Thyroid gland (tissue), 4 donors: Measurements from ENCODE around the gene FBLN1. TPM values are rescaled to one million over a fixed set of nuclear protein-coding genes. Genes with fewer than 3 reads are reported as not detected.

Source experiments
- DNase-seq, 2 donors: peaks; one replicate each; pipeline ENCODE4 v3.0.0-alpha.2; 2019
- H3K27ac ChIP-seq, 3 donors: fragments of 200-600 bp; sonication (generic); 1 replicate in 2 of 3; 2 replicates in 1 of 3; pipeline ENCODE4 v1.5.1; 2016 to 2019; ENCODE audit warnings: mild to moderate bottlenecking in 1 of 3, moderate library complexity in 1 of 3
- H3K27me3 ChIP-seq: fragments of 200-600 bp; sonication (generic); one replicate; pipeline ENCODE4 v1.5.1; 2019
- H3K36me3 ChIP-seq, 2 donors: fragments of 200-600 bp; sonication (generic); one replicate each; pipeline ENCODE4 v1.5.1; 2016 to 2019
- H3K4me1 ChIP-seq, 2 donors: fragments of 200-600 bp; sonication (generic); one replicate each; pipeline ENCODE4 v1.5.1; 2017 to 2019
- H3K4me3 ChIP-seq, 3 donors: fragments of 200-600 bp; sonication (generic); replicated peaks in 1 of 3; 1 replicate in 2 of 3; 2 replicates in 1 of 3; pipeline ENCODE4 v1.5.1; 2016; ENCODE audit warnings: mild to moderate bottlenecking in 1 of 3
- H3K9me3 ChIP-seq: fragments of 200-600 bp; sonication (generic); one replicate; pipeline ENCODE4 v1.5.1; 2017
- POLR2A ChIP-seq, 2 donors: fragments of 450-650 bp; IDR thresholded peaks; one replicate each; pipeline ENCODE4 v1.6.1; 2017; ENCODE audit warnings: antibody characterized with exemption in 2 of 2, mild to moderate bottlenecking in 2 of 2, moderate library complexity in 1 of 2
- WGBS, 2 donors: methylation state at CpG; one replicate each; pipeline ENCODE4 v1.1.5; 2017; 5-methylcytosine and 5-hydroxymethylcytosine counted together
- intact Hi-C: fragments of 100-400 bp; cut with DNase I; formaldehyde crosslinking; loops from one replicate; pipeline ENCODE4 v1.15.1; 2023
- total RNA-seq, 4 donors: library from RNA; depleted of rRNA; stranded (reverse); fragments of >200 nt; gene quantifications; one replicate each; pipeline ENCODE4 v1.2.3, GENCODE V29; 2016
- TF ChIP-seq, protein P1 (sequence below), 6 experiments: fragments of 200-600 bp in 3 of 6; fragments of 450-650 bp in 3 of 6; sonication (generic) in 3 of 6; IDR thresholded peaks; one replicate each; pipeline ENCODE4 v1.5.1; 2016 to 2019; ENCODE audit warnings: antibody characterized with exemption in 6 of 6, mild to moderate bottlenecking in 2 of 6, inconsistent platforms in 1 of 6, moderate library complexity in 1 of 6

FBLN1 gene
- total RNA-seq, 4 donors from 2014 or later = 52.3 to 199 (median 163) TPM

GRCh38 chr22:45470871-45471270 lies 31.8 kb upstream of the FBLN1 start:
- TF ChIP-seq, protein P1, sequence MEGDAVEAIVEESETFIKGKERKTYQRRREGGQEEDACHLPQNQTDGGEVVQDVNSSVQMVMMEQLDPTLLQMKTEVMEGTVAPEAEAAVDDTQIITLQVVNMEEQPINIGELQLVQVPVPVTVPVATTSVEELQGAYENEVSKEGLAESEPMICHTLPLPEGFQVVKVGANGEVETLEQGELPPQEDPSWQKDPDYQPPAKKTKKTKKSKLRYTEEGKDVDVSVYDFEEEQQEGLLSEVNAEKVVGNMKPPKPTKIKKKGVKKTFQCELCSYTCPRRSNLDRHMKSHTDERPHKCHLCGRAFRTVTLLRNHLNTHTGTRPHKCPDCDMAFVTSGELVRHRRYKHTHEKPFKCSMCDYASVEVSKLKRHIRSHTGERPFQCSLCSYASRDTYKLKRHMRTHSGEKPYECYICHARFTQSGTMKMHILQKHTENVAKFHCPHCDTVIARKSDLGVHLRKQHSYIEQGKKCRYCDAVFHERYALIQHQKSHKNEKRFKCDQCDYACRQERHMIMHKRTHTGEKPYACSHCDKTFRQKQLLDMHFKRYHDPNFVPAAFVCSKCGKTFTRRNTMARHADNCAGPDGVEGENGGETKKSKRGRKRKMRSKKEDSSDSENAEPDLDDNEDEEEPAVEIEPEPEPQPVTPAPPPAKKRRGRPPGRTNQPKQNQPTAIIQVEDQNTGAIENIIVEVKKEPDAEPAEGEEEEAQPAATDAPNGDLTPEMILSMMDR (IDR thresholded peaks at IDR 0.05) = no peak
- TF ChIP-seq POLR2A (IDR thresholded peaks at IDR 0.05) = no peak
- no peak for DNase-seq
- Histone ChIP-seq H3K27me3 (no peaks in the 10 kb centered on the region), H3K27ac (peak overlapping the region; percentile 40 to 90 (median 88)), H3K36me3 (no peaks in the 10 kb centered on the region), H3K4me3 (no peak overlapping the region), H3K4me1 (peaks cover 42 to 48% of the 10 kb centered on the region in 2 donors), H3K9me3 (no peaks in the 10 kb centered on the region)
- intact Hi-C loops = no loop called here
- 81 to 83% methylated on average over 10 to 11 of the region's 11 CpGs for WGBS, 2 donors

GRCh38 chr22:45472426-45472825 lies 30.3 kb upstream of the FBLN1 start:
- no peak overlapping the region for H3K4me3 ChIP-seq
- TF ChIP-seq, protein P1 (IDR thresholded peaks at IDR 0.05) = no peak
- TF ChIP-seq POLR2A (IDR thresholded peaks at IDR 0.05) = no peak
- H3K9me3 ChIP-seq = no peaks in the 10 kb centered on the region
- no peaks in the 10 kb centered on the region for H3K27me3 ChIP-seq
- 94 to 97% methylated on average over 3 of the region's 3 CpGs for WGBS, 2 donors
- no peak overlapping the region for H3K27ac ChIP-seq
- peaks cover 42 to 52% of the 10 kb centered on the region in 2 donors for H3K4me1 ChIP-seq
- H3K36me3 ChIP-seq = no peaks in the 10 kb centered on the region
- DNase-seq = no peak
- intact Hi-C loops = no loop called here

- Histone ChIP-seq H3K4me1 (peaks cover 37 to 48% of the 10 kb centered on the region in 2 donors), H3K27me3 (no peaks in the 10 kb centered on the region), H3K27ac (peak overlapping the region in 1 of 3 donors; percentile 29), H3K9me3 (no peaks in the 10 kb centered on the region), H3K4me3 (no peak overlapping the region), H3K36me3 (no peaks in the 10 kb centered on the region)
- TF ChIP-seq, protein P1 (IDR thresholded peaks at IDR 0.05) = no peak
- no peak for TF ChIP-seq POLR2A (IDR thresholded peaks at IDR 0.05)
- no peak for DNase-seq
- intact Hi-C loops = no loop called here
- 74 to 79% methylated on average over 6 of the region's 6 CpGs for whole genome bisulfite sequencing, 2 donors
These were observed 29.0 kb upstream of the FBLN1 start for GRCh38 chr22:45473626-45474237.

DNA sequence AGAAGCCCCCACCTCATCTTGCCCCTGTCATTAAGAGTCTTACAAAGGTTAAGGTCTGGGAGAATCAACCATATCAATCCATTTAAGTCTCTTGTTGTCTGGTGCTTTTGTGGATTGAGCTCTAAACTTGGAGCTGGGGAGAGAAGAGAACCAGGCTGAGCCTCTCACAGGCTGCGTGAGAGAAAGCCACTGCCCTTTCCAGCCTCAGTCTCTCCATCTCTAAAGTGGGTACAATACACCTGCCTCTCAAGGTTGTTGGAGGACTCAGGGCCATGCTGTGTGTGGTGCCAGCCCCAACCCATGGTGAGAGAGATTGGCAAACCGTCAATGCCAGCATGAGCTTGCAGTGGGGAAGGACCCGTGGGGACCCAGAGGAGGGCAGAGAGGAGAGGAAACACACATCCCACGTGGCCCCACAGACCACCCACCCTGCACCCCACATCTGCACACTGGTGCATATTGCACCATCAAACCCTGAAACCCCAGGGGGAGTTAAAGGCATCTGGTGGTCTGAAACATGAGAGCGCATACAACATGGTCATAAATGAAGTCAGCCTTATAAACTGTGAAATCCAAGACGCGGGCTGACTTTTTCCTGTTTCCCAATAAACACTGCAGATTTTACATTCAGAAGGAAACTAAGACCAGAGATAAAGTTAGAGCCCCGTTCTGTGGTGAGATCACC lies 27.5 kb upstream of the FBLN1 start:
- 70 to 73% methylated on average over 8 of the region's 8 CpGs for WGBS, 2 donors
- intact Hi-C loops = no loop called here
- no peak for TF ChIP-seq POLR2A (IDR thresholded peaks at IDR 0.05)
- TF ChIP-seq, protein P1 (IDR thresholded peaks at IDR 0.05) = no peak
- Histone ChIP-seq H3K27ac (no peak overlapping the region), H3K36me3 (no peaks in the 10 kb centered on the region), H3K9me3 (no peaks in the 10 kb centered on the region), H3K27me3 (no peaks in the 10 kb centered on the region), H3K4me3 (no peak overlapping the region), H3K4me1 (peaks cover 24 to 38% of the 10 kb centered on the region in 2 donors)
- no peak for DNase-seq

GRCh38 chr22:45475851-45476514 lies 26.7 kb upstream of the FBLN1 start:
- TF ChIP-seq, protein P1 (IDR thresholded peaks at IDR 0.05) = no peak
- DNase-seq = no peak
- no peak overlapping the region for H3K27ac ChIP-seq
- WGBS, 2 donors = 83 to 89% methylated on average over 14 to 15 of the region's 15 CpGs
- no peak overlapping the region for H3K4me3 ChIP-seq
- peaks cover 18 to 30% of the 10 kb centered on the region in 2 donors for H3K4me1 ChIP-seq
- no peaks in the 10 kb centered on the region for H3K9me3 ChIP-seq
- no peaks in the 10 kb centered on the region for H3K27me3 ChIP-seq
- no peaks in the 10 kb centered on the region for H3K36me3 ChIP-seq
- intact Hi-C loops = no loop called here
